ENCODE data around the gene OR5AP2. TPM values are rescaled to one million over a fixed set of nuclear protein-coding genes. Genes with fewer than 3 reads are reported as not detected.

Gene OR5AP2
- polyA plus RNA-seq, 2 of the 4 experiments (the other 2 are of a cell fraction), result not detected

GRCh38 chr11:56670984-56671383 lies 28.7 kb upstream of the OR5AP2 start:
- Histone ChIP-seq H3K9me3 (no peaks in the 10 kb centered on the region), H3K4me2 (no peak overlapping the region), H3K4me3 (no peak overlapping the region), H3K27ac (no peak overlapping the region), H3K4me1 (no peaks in the 10 kb centered on the region)
- ATAC-seq (no peak), DNase-seq (ENCODE audit: low read depth in 1 of 2, low spot score in 1 of 2) (no peak), FAIRE-seq (no peak)
- TF ChIP-seq REST (IDR thresholded peaks at IDR 0.05) (no peak), HDAC2 (IDR thresholded peaks at IDR 0.05) (no peak), HES2 (IDR thresholded peaks at IDR 0.05) (no peak), TP53 (CRISPR knock-in tag; IDR thresholded peaks at IDR 0.05) (no peak), FOSB (CRISPR knock-in tag; IDR thresholded peaks at IDR 0.05) (no peak), FOSL2 (IDR thresholded peaks at IDR 0.05) (no peak), FOSL2 (CRISPR knock-in tag; IDR thresholded peaks at IDR 0.05) (no peak), GATA3 (IDR thresholded peaks at IDR 0.05; ENCODE audit: borderline replicate concordance) (no peak), MYC (IDR thresholded peaks at IDR 0.05; ENCODE audit: borderline replicate concordance, low read length) (no peak), E2F6 (IDR thresholded peaks at IDR 0.05; ENCODE audit: borderline replicate concordance, low read depth) (no peak), EHMT2 (IDR thresholded peaks at IDR 0.05; ENCODE audit: low read depth) (no peak), ZNF302 (CRISPR knock-in tag; IDR thresholded peaks at IDR 0.05) (no peak), EP300 (IDR thresholded peaks at IDR 0.05) (no peak), CBX8 (IDR thresholded peaks at IDR 0.05) (no peak), MAFK (IDR thresholded peaks at IDR 0.05; ENCODE audit: partially characterized antibody) (no peak), BCL3 (IDR thresholded peaks at IDR 0.05) (no peak), RFX5 (IDR thresholded peaks at IDR 0.05) (no peak), RNF2 (IDR thresholded peaks at IDR 0.05; ENCODE audit: borderline replicate concordance, low read depth) (no peak), JUN (IDR thresholded peaks at IDR 0.05) (no peak)
- CTCF ChIA-PET, result interaction anchor here (1.0 kb wide), 1 partner anchor 578 kb away, joined by 3 read pairs; no protein-coding TSS in a partner anchor
- WGBS (ENCODE audit: missing lambda C conversion rate), result 4% methylated on average over 2 of the region's 2 CpGs
- POLR2A ChIA-PET, result no interaction called here

GRCh38 chr11:56663386-56663785 lies 21.1 kb upstream of the OR5AP2 start, which contains the start of gene OR5AR1:
TSS of gene OR5AR1 (plus strand) at chr11:56663686. CDS start at chr11:56663686, 0 bp downstream.
- DNase-seq (ENCODE audit: low read depth in 1 of 2, low spot score in 1 of 2) (no peak), FAIRE-seq (no peak), ATAC-seq (no peak)
- WGBS (ENCODE audit: missing lambda C conversion rate), result 1% methylated on average over 2 of the region's 2 CpGs
- no peaks in the 10 kb centered on the region for H3K4me1 ChIP-seq
- H3K4me2 ChIP-seq, result no peak within 1 kb of the TSS
- H3K4me3 ChIP-seq, result no peak within 1 kb of the TSS
- no peaks in the 10 kb centered on the region for H3K9me3 ChIP-seq
- ChIA-PET POLR2A (no interaction called here), CTCF (no interaction called here)
- no peak within 1 kb of the TSS for H3K27ac ChIP-seq
- no peak for TF ChIP-seq MAFK (IDR thresholded peaks at IDR 0.05; ENCODE audit: partially characterized antibody)
- no peak for TF ChIP-seq POLR2AphosphoS2 (conservative IDR thresholded peaks at IDR 0.05; ENCODE audit: low read length)
- no peak for TF ChIP-seq CTCF (IDR thresholded peaks at IDR 0.05)
- TF ChIP-seq RAD21 (conservative IDR thresholded peaks at IDR 0.05 in 1 of 2, IDR thresholded peaks at IDR 0.05 in 1 of 2), result no peak
- TF ChIP-seq KDM5A (IDR thresholded peaks at IDR 0.05), result no peak
- no peak for TF ChIP-seq ESRRA (IDR thresholded peaks at IDR 0.05; ENCODE audit: borderline replicate concordance, low read length)
- no peak for TF ChIP-seq CHD2 (IDR thresholded peaks at IDR 0.05; ENCODE audit: low read length, partially characterized antibody)
- TF ChIP-seq HMGXB4 (CRISPR knock-in tag; IDR thresholded peaks at IDR 0.05; ENCODE audit: borderline replicate concordance), result no peak
- no peak for TF ChIP-seq PHF8 (IDR thresholded peaks at IDR 0.05; ENCODE audit: borderline replicate concordance, low read depth)
- TF ChIP-seq CBX2 (IDR thresholded peaks at IDR 0.05; ENCODE audit: borderline replicate concordance, low read depth), result no peak
- TF ChIP-seq USF2 (IDR thresholded peaks at IDR 0.05), result no peak
- no peak for TF ChIP-seq TP53 (CRISPR knock-in tag; IDR thresholded peaks at IDR 0.05)

All from A549 (cell line).